ENCODE data around the gene MYBPH.

MYBPH gene

GRCh38 chr1:203197625-203198024 is 22.0 kb upstream of the MYBPH start:
- Histone ChIP-seq H3K36me3 (ENCODE audit: insufficient read depth, low read length) (no peaks in the 10 kb centered on the region), H2AFZ (ENCODE audit: low read length) (no peak overlapping the region), H3K4me3 (ENCODE audit: low read depth, low read length, poor library complexity, severe bottlenecking) (no peak overlapping the region), H3K9ac (ENCODE audit: low read length) (no peak overlapping the region), H3K9me2 (ENCODE audit: low read depth, low read length) (no peaks in the 10 kb centered on the region), H3K79me2 (ENCODE audit: insufficient read depth, low read length) (no peaks in the 10 kb centered on the region), H3K27ac (ENCODE audit: low read depth, low read length, poor library complexity, severe bottlenecking) (no peak overlapping the region), H3F3A (ENCODE audit: insufficient read depth, low read length) (no peaks in the 10 kb centered on the region), H3K4me1 (ENCODE audit: insufficient read depth, low read length, severe bottlenecking) (no peaks in the 10 kb centered on the region), H3K4me2 (ENCODE audit: low read length) (no peak overlapping the region), H3K9me3 (ENCODE audit: low read length) (no peaks in the 10 kb centered on the region), H4K20me1 (ENCODE audit: insufficient read depth, low read length) (no peaks in the 10 kb centered on the region), H3K27me3 (ENCODE audit: insufficient read depth, low read length) (peaks cover 14% of the 10 kb centered on the region)
- TF ChIP-seq CTCF (IDR thresholded peaks at IDR 0.05; ENCODE audit: low read length) (no peak), EZH2 (IDR thresholded peaks at IDR 0.05; ENCODE audit: borderline replicate concordance, low read length) (no peak)

- H3K27ac ChIP-seq (ENCODE audit: low read depth, low read length, poor library complexity, severe bottlenecking): no peak overlapping the region
- H3K79me2 ChIP-seq (ENCODE audit: insufficient read depth, low read length): no peaks in the 10 kb centered on the region
- no peaks in the 10 kb centered on the region for H3K9me3 ChIP-seq (ENCODE audit: low read length)
- no peaks in the 10 kb centered on the region for H3K9me2 ChIP-seq (ENCODE audit: low read depth, low read length)
- H4K20me1 ChIP-seq (ENCODE audit: insufficient read depth, low read length): no peaks in the 10 kb centered on the region
- H3K9ac ChIP-seq (ENCODE audit: low read length): no peak overlapping the region
- H3K4me3 ChIP-seq (ENCODE audit: low read depth, low read length, poor library complexity, severe bottlenecking): no peak overlapping the region
- no peaks in the 10 kb centered on the region for H3F3A ChIP-seq (ENCODE audit: insufficient read depth, low read length)
- no peaks in the 10 kb centered on the region for H3K4me1 ChIP-seq (ENCODE audit: insufficient read depth, low read length, severe bottlenecking)
- no peaks in the 10 kb centered on the region for H3K36me3 ChIP-seq (ENCODE audit: insufficient read depth, low read length)
- TF ChIP-seq CTCF (IDR thresholded peaks at IDR 0.05; ENCODE audit: low read length) (no peak), EZH2 (IDR thresholded peaks at IDR 0.05; ENCODE audit: borderline replicate concordance, low read length) (no peak)
- peaks cover 14% of the 10 kb centered on the region; the same call in 1 of the 2 replicates for H3K27me3 ChIP-seq (ENCODE audit: insufficient read depth, low read length)
- H3K4me2 ChIP-seq (ENCODE audit: low read length): no peak overlapping the region
- H2AFZ ChIP-seq (ENCODE audit: low read length): no peak overlapping the region
Observed at GRCh38 chr1:203196371-203196770, 20.7 kb upstream of the MYBPH start.

GRCh38 chr1:203190949-203191348 is 15.3 kb upstream of the MYBPH start:
- H3K4me2 ChIP-seq (ENCODE audit: low read length): no peak overlapping the region
- no peak for TF ChIP-seq EZH2 (IDR thresholded peaks at IDR 0.05; ENCODE audit: borderline replicate concordance, low read length)
- TF ChIP-seq CTCF (IDR thresholded peaks at IDR 0.05; ENCODE audit: low read length): no peak
- H3K4me1 ChIP-seq (ENCODE audit: insufficient read depth, low read length, severe bottlenecking): no peaks in the 10 kb centered on the region
- H3K9me2 ChIP-seq (ENCODE audit: low read depth, low read length): no peaks in the 10 kb centered on the region
- H3K9ac ChIP-seq (ENCODE audit: low read length): no peak overlapping the region
- H4K20me1 ChIP-seq (ENCODE audit: insufficient read depth, low read length): no peaks in the 10 kb centered on the region
- no peaks in the 10 kb centered on the region for H3K79me2 ChIP-seq (ENCODE audit: insufficient read depth, low read length)
- no peaks in the 10 kb centered on the region for H3K36me3 ChIP-seq (ENCODE audit: insufficient read depth, low read length)
- H3K4me3 ChIP-seq (ENCODE audit: low read depth, low read length, poor library complexity, severe bottlenecking): no peak overlapping the region
- no peaks in the 10 kb centered on the region for H3F3A ChIP-seq (ENCODE audit: insufficient read depth, low read length)
- no peak overlapping the region for H2AFZ ChIP-seq (ENCODE audit: low read length)
- H3K27ac ChIP-seq (ENCODE audit: low read depth, low read length, poor library complexity, severe bottlenecking): no peak overlapping the region
- H3K9me3 ChIP-seq (ENCODE audit: low read length): no peaks in the 10 kb centered on the region
- no peaks in the 10 kb centered on the region for H3K27me3 ChIP-seq (ENCODE audit: insufficient read depth, low read length)

Measured in OCI-LY1 (cell line).